Neural cell (in vitro differentiated cells): Measurements from ENCODE around the gene ACAD9. TPM values are rescaled to one million over a fixed set of nuclear protein-coding genes. Genes with fewer than 3 reads are reported as not detected.

Source experiments
- H2AFZ ChIP-seq: fragments of 200-600, 300-800 bp; sonication (generic), shearing (Covaris generic); 2 replicates; pipeline ENCODE4 v1.6.0; 2014; ENCODE audit warnings: low read depth, mild to moderate bottlenecking, antibody characterized with exemption, low read length, moderate library complexity
- H3F3A ChIP-seq: fragments of 200-600 bp; shearing (Covaris generic); 2 replicates; pipeline ENCODE4 v1.6.1; 2016; ENCODE audit warnings: mild to moderate bottlenecking, moderate library complexity, mixed read lengths, antibody characterized with exemption, low read length; ENCODE audit not compliant: insufficient read depth, poor library complexity, severe bottlenecking
- H3K27ac ChIP-seq: fragments of 200-600, 300-800 bp; sonication (generic), shearing (Covaris generic); 2 replicates; pipeline ENCODE4 v1.5.1; 2014; ENCODE audit warnings: mild to moderate bottlenecking, low read length, moderate library complexity
- H3K27me3 ChIP-seq: fragments of 300-800, 200-600 bp; sonication (generic), shearing (Covaris generic); 2 replicates; pipeline ENCODE4 v1.6.0; 2014; ENCODE audit warnings: mild to moderate bottlenecking, low read depth, low read length, moderate library complexity; ENCODE audit not compliant: insufficient read depth
- H3K36me3 ChIP-seq: fragments of 300-800, 200-600 bp; sonication (generic), shearing (Covaris generic); 2 replicates; pipeline ENCODE4 v1.5.1; 2014; ENCODE audit warnings: mild to moderate bottlenecking, antibody characterized with exemption, low read length, moderate library complexity; ENCODE audit not compliant: insufficient read depth
- H3K4me2 ChIP-seq: fragments of 300-800, 200-600 bp; sonication (generic), shearing (Covaris generic); 2 replicates; pipeline ENCODE4 v1.6.0; 2014; ENCODE audit warnings: mild to moderate bottlenecking, low read length
- H3K4me3 ChIP-seq: fragments of 300-800, 200-600 bp; sonication (generic), shearing (Covaris generic); 2 replicates; pipeline ENCODE4 v1.5.1; 2014; ENCODE audit warnings: mild to moderate bottlenecking, low read length, moderate library complexity
- H3K79me2 ChIP-seq: fragments of 200-600 bp; shearing (Covaris generic); replicated peaks from 2 replicates; pipeline ENCODE4 v1.6.0; 2014; ENCODE audit warnings: mild to moderate bottlenecking, low read length, moderate library complexity; ENCODE audit not compliant: insufficient read depth
- H3K9ac ChIP-seq: fragments of 300-800, 200-600 bp; sonication (generic), shearing (Covaris generic); 2 replicates; pipeline ENCODE4 v1.6.1; 2016; ENCODE audit warnings: mild to moderate bottlenecking, low read length, mixed read lengths
- H3K9me2 ChIP-seq: fragments of 200-600 bp; shearing (Covaris generic); 2 replicates; pipeline ENCODE4 v1.6.1; 2016; ENCODE audit warnings: mild to moderate bottlenecking, low read length, mixed read lengths; ENCODE audit not compliant: insufficient read depth
- H3K9me3 ChIP-seq: fragments of 200-600, 300-800 bp; sonication (generic), shearing (Covaris generic); 2 replicates; pipeline ENCODE4 v1.6.1; 2016; ENCODE audit warnings: mild to moderate bottlenecking, mixed run types, low read length, moderate library complexity, mixed read lengths
- H4K20me1 ChIP-seq: fragments of 200-600 bp; shearing (Covaris generic); 2 replicates; pipeline ENCODE4 v1.6.1; 2016; ENCODE audit warnings: mild to moderate bottlenecking, mixed run types; ENCODE audit not compliant: insufficient read depth
- EP300 ChIP-seq: fragments of 450-650 bp; conservative IDR thresholded peaks from 2 replicates; pipeline ENCODE4 v1.6.1; 2014; ENCODE audit warnings: antibody characterized with exemption, mild to moderate bottlenecking, moderate library complexity; ENCODE audit not compliant: poor library complexity, severe bottlenecking
- EZH2 ChIP-seq: fragments of 200-600, 300-800 bp; shearing (Covaris generic), sonication (generic); IDR thresholded peaks from 2 replicates; pipeline ENCODE4 v1.6.1; 2014; ENCODE audit warnings: antibody characterized with exemption, low read length, borderline replicate concordance, mild to moderate bottlenecking; ENCODE audit not compliant: insufficient read depth, poor library complexity, severe bottlenecking
- MXI1 ChIP-seq: fragments of 450-650 bp; conservative IDR thresholded peaks from 2 replicates; pipeline ENCODE4 v1.6.1; 2014; ENCODE audit warnings: antibody characterized with exemption, mild to moderate bottlenecking; ENCODE audit not compliant: poor library complexity, severe bottlenecking
- POLR2AphosphoS5 ChIP-seq: IDR thresholded peaks from 2 replicates; pipeline ENCODE4 v1.6.1; 2012
- RAD21 ChIP-seq: fragments of 450-650 bp; conservative IDR thresholded peaks from 2 replicates; pipeline ENCODE4 v1.6.1; 2014; ENCODE audit warnings: antibody characterized with exemption, mild to moderate bottlenecking, moderate library complexity
- SMC3 ChIP-seq: fragments of 450-650 bp; conservative IDR thresholded peaks from 2 replicates; pipeline ENCODE4 v1.6.1; 2014; ENCODE audit warnings: antibody characterized with exemption, mild to moderate bottlenecking, moderate library complexity; ENCODE audit not compliant: poor library complexity
- TAF1 ChIP-seq: IDR thresholded peaks from 2 replicates; pipeline ENCODE4 v1.6.1; 2012; ENCODE audit warnings: low read depth
- polyA plus RNA-seq: library from polyadenylated mRNA; depleted of rRNA; stranded (reverse); fragments of >200 nt; gene quantifications from 2 replicates; pipeline ENCODE4 v1.2.3, GENCODE V29; 2014
- TF ChIP-seq, protein P1 (sequence below): fragments of 450-650 bp; IDR thresholded peaks from 2 replicates; pipeline ENCODE4 v1.5.1; 2014; ENCODE audit warnings: antibody characterized with exemption, mild to moderate bottlenecking, moderate library complexity; ENCODE audit not compliant: poor library complexity, severe bottlenecking
- TF ChIP-seq, protein P2 (sequence below): IDR thresholded peaks from 2 replicates; pipeline ENCODE4 v1.6.1; 2012; ENCODE audit warnings: borderline replicate concordance

ACAD9 gene
- polyA plus RNA-seq, 1 donor from 2014 or later, result 33.5 TPM

DNA sequence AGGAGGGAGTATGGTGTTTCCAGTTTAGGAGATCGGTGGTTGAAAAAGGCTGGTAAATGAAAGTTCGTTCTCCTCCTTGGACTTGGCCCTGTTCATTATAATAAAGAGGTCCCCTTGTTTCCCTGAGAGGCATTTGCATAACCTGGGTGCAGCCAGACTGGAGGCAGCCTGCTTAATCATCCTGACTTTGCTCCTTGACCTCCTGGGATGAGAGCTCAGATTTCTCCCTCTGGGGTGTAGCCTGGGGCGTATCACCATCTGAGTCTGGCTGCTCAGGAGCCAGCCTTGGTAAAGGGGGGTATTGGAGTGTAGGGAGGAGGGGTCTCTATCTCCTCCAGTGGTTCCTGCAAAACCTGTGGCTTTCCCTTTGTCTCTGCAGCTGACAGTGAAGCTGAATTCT is 21.3 kb upstream of the ACAD9 start:
- no peaks in the 10 kb centered on the region for H3K79me2 ChIP-seq
- no peak overlapping the region for H3K4me3 ChIP-seq
- no peak overlapping the region for H3K27ac ChIP-seq
- H2AFZ ChIP-seq, result no peak overlapping the region
- H4K20me1 ChIP-seq, result no peaks in the 10 kb centered on the region
- TF ChIP-seq EP300, result no peak
- no peak for TF ChIP-seq MXI1
- TF ChIP-seq, protein P1, sequence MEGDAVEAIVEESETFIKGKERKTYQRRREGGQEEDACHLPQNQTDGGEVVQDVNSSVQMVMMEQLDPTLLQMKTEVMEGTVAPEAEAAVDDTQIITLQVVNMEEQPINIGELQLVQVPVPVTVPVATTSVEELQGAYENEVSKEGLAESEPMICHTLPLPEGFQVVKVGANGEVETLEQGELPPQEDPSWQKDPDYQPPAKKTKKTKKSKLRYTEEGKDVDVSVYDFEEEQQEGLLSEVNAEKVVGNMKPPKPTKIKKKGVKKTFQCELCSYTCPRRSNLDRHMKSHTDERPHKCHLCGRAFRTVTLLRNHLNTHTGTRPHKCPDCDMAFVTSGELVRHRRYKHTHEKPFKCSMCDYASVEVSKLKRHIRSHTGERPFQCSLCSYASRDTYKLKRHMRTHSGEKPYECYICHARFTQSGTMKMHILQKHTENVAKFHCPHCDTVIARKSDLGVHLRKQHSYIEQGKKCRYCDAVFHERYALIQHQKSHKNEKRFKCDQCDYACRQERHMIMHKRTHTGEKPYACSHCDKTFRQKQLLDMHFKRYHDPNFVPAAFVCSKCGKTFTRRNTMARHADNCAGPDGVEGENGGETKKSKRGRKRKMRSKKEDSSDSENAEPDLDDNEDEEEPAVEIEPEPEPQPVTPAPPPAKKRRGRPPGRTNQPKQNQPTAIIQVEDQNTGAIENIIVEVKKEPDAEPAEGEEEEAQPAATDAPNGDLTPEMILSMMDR, result no peak
- TF ChIP-seq SMC3, result no peak
- TF ChIP-seq, protein P2, sequence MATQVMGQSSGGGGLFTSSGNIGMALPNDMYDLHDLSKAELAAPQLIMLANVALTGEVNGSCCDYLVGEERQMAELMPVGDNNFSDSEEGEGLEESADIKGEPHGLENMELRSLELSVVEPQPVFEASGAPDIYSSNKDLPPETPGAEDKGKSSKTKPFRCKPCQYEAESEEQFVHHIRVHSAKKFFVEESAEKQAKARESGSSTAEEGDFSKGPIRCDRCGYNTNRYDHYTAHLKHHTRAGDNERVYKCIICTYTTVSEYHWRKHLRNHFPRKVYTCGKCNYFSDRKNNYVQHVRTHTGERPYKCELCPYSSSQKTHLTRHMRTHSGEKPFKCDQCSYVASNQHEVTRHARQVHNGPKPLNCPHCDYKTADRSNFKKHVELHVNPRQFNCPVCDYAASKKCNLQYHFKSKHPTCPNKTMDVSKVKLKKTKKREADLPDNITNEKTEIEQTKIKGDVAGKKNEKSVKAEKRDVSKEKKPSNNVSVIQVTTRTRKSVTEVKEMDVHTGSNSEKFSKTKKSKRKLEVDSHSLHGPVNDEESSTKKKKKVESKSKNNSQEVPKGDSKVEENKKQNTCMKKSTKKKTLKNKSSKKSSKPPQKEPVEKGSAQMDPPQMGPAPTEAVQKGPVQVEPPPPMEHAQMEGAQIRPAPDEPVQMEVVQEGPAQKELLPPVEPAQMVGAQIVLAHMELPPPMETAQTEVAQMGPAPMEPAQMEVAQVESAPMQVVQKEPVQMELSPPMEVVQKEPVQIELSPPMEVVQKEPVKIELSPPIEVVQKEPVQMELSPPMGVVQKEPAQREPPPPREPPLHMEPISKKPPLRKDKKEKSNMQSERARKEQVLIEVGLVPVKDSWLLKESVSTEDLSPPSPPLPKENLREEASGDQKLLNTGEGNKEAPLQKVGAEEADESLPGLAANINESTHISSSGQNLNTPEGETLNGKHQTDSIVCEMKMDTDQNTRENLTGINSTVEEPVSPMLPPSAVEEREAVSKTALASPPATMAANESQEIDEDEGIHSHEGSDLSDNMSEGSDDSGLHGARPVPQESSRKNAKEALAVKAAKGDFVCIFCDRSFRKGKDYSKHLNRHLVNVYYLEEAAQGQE, result no peak
- TF ChIP-seq RAD21, result no peak
- no peak for TF ChIP-seq EZH2
- TF ChIP-seq TAF1, result no peak
- TF ChIP-seq POLR2AphosphoS5, result no peak
- no peaks in the 10 kb centered on the region for H3K9me2 ChIP-seq
- no peak overlapping the region for H3K9ac ChIP-seq
- H3K36me3 ChIP-seq, result no peaks in the 10 kb centered on the region
- H3F3A ChIP-seq, result no peaks in the 10 kb centered on the region
- H3K27me3 ChIP-seq, result no peaks in the 10 kb centered on the region
- no peak overlapping the region for H3K4me2 ChIP-seq
- H3K9me3 ChIP-seq, result peaks cover 13% of the 10 kb centered on the region

DNA sequence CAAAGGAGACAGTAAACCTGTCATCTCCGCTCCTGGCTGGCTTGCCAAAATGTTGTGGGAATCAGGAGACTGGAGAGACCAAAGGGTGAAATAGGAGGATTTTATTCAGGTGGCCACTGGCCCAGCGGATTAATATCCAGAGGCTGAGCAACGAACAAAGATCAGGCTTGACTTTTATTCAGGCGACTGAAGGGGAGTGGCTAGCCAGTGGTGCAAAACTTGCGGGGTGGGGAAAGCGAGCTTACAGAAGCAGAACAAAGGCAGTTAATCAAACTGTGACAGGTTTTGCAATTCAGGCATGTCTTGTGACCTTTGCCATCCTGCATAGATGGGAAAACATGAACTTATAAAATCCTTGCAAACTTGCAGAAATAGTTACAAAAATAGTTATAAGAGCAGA is 19.8 kb upstream of the ACAD9 start:
- Histone ChIP-seq H3K4me3 (no peak overlapping the region), H3K4me2 (no peak overlapping the region), H3K79me2 (no peaks in the 10 kb centered on the region), H4K20me1 (no peaks in the 10 kb centered on the region), H3K27me3 (no peaks in the 10 kb centered on the region), H3F3A (no peaks in the 10 kb centered on the region), H3K9ac (no peak overlapping the region), H3K9me2 (no peaks in the 10 kb centered on the region), H3K9me3 (peaks cover 10% of the 10 kb centered on the region), H3K36me3 (no peaks in the 10 kb centered on the region), H3K27ac (no peak overlapping the region), H2AFZ (no peak overlapping the region)
- TF ChIP-seq POLR2AphosphoS5 (no peak), EP300 (no peak), RAD21 (no peak), MXI1 (no peak), EZH2 (no peak), TAF1 (no peak), SMC3 (no peak)
- TF ChIP-seq, protein P1, result no peak
- TF ChIP-seq, protein P2, result no peak
